ENCODE data around the gene ANGEL2. TPM values are rescaled to one million over a fixed set of nuclear protein-coding genes. Genes with fewer than 3 reads are reported as not detected.
"Not testable (repeated sequence)": the region's sequence is repeated elsewhere in the genome, so short reads cannot be mapped to it uniquely, and the experiment has no call there.

Gene ANGEL2
- total RNA-seq, 8 experiments from 2014 or later = 37.3 to 72.6 (median 42.2) TPM

DNA sequence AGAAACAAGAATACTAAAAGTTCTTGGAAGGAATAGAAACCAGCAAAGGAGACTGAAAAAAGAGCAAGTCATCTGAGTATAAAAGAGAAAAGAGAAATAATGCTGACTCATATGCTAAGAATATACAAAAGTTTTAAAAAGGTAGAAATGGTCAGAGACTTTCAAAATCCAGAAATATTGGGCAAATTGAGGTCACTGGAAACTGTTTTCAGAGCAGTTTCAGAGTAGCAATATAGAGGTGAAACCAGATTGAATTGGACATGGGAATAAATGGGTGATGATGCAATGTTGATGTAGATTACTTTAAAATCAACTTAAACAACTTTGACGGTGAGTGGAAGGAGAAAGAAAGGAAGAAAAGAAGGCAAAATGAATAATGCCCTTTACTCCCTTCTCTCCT, 33.6 kb upstream of the ANGEL2 start:
- 55 to 100% (median 80%) methylated on average over 1 of the region's 1 CpG for WGBS, 10 experiments
- in situ Hi-C loops (cut with MboI; ENCODE audit: low pct_unique_long_range_greater_than_20kb in 2 of 9, low sequenced_read_pairs in 9 of 9, unreplicated experiment in 9 of 9) = no loop called here
- Histone ChIP-seq H3K27ac (no peak overlapping the region), H3K4me3 (no peak overlapping the region), H3K4me1 (replicated peaks in 1 of 2) (peaks cover 14 to 27% of the 10 kb centered on the region in 2 donors)
- no peak for ATAC-seq (replicated peaks in 6 of 8)

DNA sequence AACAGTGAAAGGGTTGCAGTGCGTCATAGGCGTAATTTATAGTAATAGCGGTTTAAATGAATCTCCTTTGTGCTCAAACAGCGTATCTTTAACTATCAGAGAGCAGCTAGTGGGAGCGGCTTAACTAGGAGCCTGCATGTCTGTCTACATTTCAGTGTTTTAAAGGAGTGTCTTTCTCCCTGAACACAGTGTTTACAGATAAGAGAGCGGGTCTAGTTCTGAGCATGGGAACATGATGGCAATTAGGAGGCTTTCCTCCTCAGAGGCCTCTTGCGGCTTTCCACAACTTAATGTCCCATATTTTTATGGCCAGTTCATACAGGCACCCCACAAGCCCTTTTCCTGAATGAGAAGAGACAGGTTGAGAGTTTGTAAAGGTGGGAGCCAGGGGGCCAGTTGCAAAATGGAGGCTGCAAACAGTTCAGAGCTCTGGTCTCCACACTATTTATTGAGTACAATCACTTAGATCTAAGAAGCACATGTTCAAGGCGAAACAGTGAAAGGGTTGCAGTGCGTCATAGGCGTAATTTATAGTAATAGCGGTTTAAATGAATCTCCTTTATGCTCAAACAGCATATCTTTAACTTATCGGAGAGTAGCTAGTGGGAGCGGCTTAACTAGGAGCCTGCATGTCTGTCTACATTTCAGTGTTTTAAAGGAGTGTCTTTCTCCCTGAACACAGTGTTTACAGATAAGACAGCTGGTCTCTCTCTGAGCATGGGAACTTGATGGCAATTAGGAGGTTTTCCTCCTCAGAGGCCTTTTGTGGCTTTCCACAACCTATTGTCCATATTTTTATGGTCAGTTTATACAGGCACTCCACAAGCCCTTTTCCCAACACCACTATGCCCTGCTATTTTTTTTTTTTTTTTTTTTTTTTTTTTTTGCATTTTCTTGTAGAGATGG, 29.9 kb upstream of the ANGEL2 start:
- H3K27ac ChIP-seq; ATAC-seq (replicated peaks in 6 of 8); in situ Hi-C loops (cut with MboI; ENCODE audit: low pct_unique_long_range_greater_than_20kb in 2 of 9, low sequenced_read_pairs in 9 of 9, unreplicated experiment in 9 of 9); H3K4me3 ChIP-seq; H3K4me1 ChIP-seq (replicated peaks in 1 of 2): not testable (repeated sequence)
- WGBS, 10 experiments = 70 to 100% (median 94%) methylated on average over 1 to 13 of the region's 13 CpGs

DNA sequence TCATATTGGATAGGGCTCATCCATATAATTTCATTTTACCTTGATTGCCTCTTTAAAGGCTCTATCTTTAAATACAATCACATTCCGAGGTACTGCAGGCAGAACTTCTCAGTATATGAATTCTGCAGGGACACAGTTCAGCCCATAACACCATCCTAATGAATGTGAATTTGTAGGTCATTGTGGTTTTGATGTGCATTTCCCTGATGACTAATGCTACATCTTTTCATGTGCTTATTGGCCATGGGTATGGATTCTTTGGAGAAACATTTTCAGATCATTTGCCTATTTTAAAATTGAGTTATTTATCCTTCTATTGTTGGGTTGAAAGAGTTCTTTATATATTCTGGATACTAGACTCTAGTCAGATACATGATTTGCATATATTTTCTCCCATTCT, 25.8 kb upstream of the ANGEL2 start:
- 0 to 100% (median 34%) methylated on average over 1 of the region's 1 CpG; no CpG with 5 or more reads in 2 of the 10 experiments for WGBS, 10 experiments
- Histone ChIP-seq H3K4me3 (no peak overlapping the region), H3K4me1 (replicated peaks in 1 of 2) (peaks cover 0 to 7% of the 10 kb centered on the region in 2 donors), H3K27ac (no peak overlapping the region)
- peak in 4 of 8 experiments; percentile 33 to 98 (median 74) for ATAC-seq (replicated peaks in 6 of 8)
- in situ Hi-C loops (cut with MboI; ENCODE audit: low pct_unique_long_range_greater_than_20kb in 2 of 9, low sequenced_read_pairs in 9 of 9, unreplicated experiment in 9 of 9) = no loop called here

DNA sequence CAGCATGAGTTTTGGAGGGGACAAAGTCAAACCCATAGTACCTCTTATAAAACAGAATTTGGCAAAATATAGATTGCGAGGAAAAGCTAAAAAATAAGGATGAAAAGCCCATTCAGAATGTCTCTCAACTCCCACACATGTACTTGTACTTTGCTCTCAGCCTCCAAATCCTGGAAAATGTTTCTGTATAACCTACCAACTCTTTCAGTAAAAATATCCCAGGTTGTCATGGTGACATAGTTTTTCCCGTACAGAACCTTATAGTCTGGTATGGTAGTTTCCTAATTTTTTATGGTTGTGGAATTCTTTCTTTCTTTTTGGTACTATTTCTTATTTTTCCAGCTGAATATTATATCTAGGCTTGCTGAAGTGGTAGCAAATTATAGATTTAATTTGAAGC, 19.9 kb upstream of the ANGEL2 start:
- ATAC-seq (replicated peaks in 6 of 8) = no peak
- 39 to 100% (median 86%) methylated on average over 1 to 2 of the region's 2 CpGs; no CpG with 5 or more reads in 1 of the 10 experiments for WGBS, 10 experiments
- no peak overlapping the region for H3K27ac ChIP-seq
- H3K4me1 ChIP-seq (replicated peaks in 1 of 2) = no peaks in the 10 kb centered on the region
- in situ Hi-C loops (cut with MboI; ENCODE audit: low pct_unique_long_range_greater_than_20kb in 2 of 9, low sequenced_read_pairs in 9 of 9, unreplicated experiment in 9 of 9) = no loop called here
- H3K4me3 ChIP-seq = no peak overlapping the region

DNA sequence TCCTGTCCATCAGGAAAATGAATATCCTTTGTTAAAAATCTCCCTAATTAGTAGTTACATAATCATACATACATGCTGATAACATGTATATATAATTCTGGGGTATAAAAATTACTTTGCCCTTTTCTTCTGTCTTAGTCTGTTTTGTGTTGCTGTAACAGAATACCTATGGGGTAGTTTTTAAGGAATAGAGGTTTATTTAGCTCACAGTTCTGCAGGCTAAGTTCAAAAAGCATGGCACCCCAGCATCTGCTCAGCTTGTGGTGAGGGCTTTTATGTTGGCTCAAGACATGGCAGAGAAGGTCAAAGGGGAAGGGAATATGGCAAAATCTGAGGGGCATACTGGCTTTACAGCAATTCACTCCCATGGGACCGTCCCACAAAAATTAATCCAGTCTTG, 19.0 kb upstream of the ANGEL2 start:
- H3K27ac ChIP-seq = no peak overlapping the region
- ATAC-seq (replicated peaks in 6 of 8) = no peak
- WGBS, 10 experiments = 50 to 100% (median 83%) methylated on average over 1 of the region's 1 CpG; no CpG with 5 or more reads in 3 of the 10 experiments
- H3K4me3 ChIP-seq = no peak overlapping the region
- no peaks in the 10 kb centered on the region for H3K4me1 ChIP-seq (replicated peaks in 1 of 2)
- in situ Hi-C loops (cut with MboI; ENCODE audit: low pct_unique_long_range_greater_than_20kb in 2 of 9, low sequenced_read_pairs in 9 of 9, unreplicated experiment in 9 of 9) = no loop called here

DNA sequence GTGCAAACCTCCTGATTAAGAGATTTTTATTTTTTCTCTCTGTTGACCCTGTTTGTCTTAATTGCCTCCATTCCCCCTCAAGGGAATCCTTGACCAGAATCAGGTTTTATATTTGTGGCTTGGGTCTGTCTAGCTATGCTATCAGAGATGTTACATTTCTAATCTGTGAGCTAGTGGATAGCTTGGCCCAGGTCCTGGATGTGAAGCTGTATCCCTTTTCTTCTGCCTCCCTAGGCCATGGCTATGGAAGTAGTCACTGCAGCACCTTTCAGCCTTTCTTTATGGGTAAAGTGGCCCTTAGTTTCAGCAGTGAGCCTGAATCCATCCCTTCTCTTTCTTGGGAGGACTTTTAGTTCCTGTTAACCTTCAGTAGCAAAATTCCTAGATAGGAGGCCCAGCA, 17.0 kb upstream of the ANGEL2 start:
- no peak overlapping the region for H3K27ac ChIP-seq
- in situ Hi-C loops (cut with MboI; ENCODE audit: low pct_unique_long_range_greater_than_20kb in 2 of 9, low sequenced_read_pairs in 9 of 9, unreplicated experiment in 9 of 9) = no loop called here

DNA sequence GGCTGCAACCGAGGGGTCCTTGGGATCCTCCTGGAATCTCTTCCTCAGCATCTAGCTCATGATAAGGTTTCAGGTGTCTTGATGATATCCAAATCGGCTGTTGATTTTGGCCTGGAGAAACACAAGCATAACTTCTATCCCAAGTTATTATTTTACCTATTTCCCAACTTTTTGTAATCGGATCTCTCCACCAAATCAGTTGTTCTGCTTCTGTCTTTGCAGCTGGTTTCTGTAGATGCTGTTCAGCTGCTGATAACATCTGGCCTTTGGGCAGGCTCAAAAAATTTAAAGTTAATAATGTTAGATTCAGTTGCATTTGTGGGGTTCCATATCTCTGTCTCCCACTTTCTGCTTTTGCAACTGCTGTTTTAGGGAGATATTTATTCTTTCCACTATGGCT, 11.4 kb upstream of the ANGEL2 start:
- in situ Hi-C loops (cut with MboI; ENCODE audit: low pct_unique_long_range_greater_than_20kb in 2 of 9, low sequenced_read_pairs in 9 of 9, unreplicated experiment in 9 of 9); ATAC-seq (replicated peaks in 6 of 8); H3K4me1 ChIP-seq (replicated peaks in 1 of 2); H3K4me3 ChIP-seq; H3K27ac ChIP-seq: not testable (repeated sequence)
- WGBS, 10 experiments = 26 to 81% (median 50%) methylated on average over 1 to 3 of the region's 3 CpGs; no CpG with 5 or more reads in 3 of the 10 experiments

More for the DNA sequence above, 17.0 kb upstream of the ANGEL2 start:
- ATAC-seq (replicated peaks in 6 of 8) = no peak
- Histone ChIP-seq H3K4me1 (replicated peaks in 1 of 2) (no peaks in the 10 kb centered on the region), H3K4me3 (no peak overlapping the region)

DNA sequence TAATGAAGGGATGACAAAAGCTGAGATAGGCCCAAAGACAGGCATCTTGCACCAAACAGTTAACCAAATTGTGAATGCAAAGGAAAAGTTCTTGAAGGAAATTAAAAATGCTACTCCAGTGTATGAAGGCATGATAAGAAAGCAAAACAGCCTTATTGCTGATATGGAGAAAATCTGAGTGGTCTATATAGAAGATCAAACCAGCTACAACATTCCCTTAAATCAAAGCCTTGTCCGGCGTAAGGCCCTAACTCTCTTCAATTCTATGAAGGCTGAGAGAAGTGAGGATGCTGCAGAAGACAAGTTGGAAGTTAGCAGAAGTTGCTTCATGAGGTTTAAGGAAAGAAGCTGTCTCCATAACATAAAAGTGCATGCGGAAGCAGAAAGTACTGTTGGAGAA, 4.3 kb upstream of the ANGEL2 start:
- Histone ChIP-seq H3K27ac (no peak overlapping the region), H3K4me3 (no peak overlapping the region), H3K4me1 (replicated peaks in 1 of 2) (peaks cover 0 to 4% of the 10 kb centered on the region in 2 donors)
- in situ Hi-C loops (cut with MboI; ENCODE audit: low pct_unique_long_range_greater_than_20kb in 2 of 9, low sequenced_read_pairs in 9 of 9, unreplicated experiment in 9 of 9) = no loop called here
- no peak for ATAC-seq (replicated peaks in 6 of 8)
- 89 to 100% (median 98%) methylated on average over 2 to 3 of the region's 3 CpGs; no CpG with 5 or more reads in 2 of the 10 experiments for WGBS, 10 experiments

DNA sequence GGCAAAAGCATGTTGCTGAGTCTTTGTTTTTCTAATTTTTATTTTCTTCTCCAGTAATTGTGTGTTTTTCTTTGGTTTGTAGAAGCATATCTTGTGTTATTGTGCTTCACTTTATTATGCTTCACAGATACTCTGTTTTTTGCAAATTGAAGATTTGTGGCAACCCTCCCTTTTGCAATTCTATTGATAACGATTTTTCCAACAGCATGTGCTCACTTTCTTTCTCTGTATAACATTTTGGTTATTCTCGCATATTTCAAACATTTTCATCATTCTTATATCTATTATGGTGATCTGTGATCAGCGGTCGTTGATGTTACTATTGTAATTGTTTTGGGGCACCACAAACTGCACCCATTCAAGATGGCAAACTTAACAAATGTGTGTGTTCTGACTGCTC, 3.8 kb upstream of the ANGEL2 start:
- Histone ChIP-seq H3K27ac (no peak overlapping the region), H3K4me1 (replicated peaks in 1 of 2) (peaks cover 0 to 5% of the 10 kb centered on the region in 2 donors), H3K4me3 (no peak overlapping the region)
- WGBS, 10 experiments = 52 to 96% (median 87%) methylated on average over 2 to 4 of the region's 4 CpGs
- no peak for ATAC-seq (replicated peaks in 6 of 8)
- in situ Hi-C loops (cut with MboI; ENCODE audit: low pct_unique_long_range_greater_than_20kb in 2 of 9, low sequenced_read_pairs in 9 of 9, unreplicated experiment in 9 of 9) = no loop called here

DNA sequence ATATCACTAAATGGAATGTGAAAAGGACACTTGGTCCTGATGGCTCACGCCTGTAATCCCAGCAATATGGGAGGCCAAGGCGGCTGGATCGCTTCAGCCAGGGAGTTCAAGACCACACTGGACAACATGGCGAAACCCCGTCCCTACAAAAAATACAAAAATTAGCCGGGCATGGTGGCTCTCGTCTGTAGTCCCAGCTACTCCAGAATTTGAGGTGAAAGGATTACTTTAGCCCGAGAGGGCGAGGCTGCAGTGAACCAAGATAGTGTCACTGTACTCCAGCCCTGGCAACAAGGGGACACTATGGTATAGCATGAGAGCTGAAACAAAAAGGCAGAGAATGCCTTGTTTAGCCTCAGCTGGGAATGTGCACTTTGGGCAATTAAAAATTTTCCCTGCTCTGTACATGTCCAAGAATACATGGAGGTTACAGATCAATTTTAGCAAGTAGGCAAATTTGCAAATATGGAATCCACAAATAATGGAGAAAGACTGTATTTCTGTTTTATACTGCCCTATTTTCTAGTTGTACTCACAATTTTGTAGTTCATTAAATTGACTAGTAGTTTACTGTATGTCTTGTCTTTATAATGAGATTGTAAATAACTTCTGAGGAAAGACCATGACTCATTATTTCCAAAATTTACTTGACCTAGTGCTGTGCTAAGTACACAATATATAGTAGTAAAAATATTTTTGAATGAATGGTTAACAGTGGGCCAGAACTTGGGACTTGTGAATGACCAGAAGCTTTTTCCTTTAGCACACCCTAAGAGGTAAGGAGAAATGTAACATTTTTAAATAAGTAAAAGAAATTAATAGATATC, 2.0 kb upstream of the ANGEL2 start:
- WGBS, 10 experiments = 82 to 100% (median 91%) methylated on average over 2 to 9 of the region's 9 CpGs; no CpG with 5 or more reads in 3 of the 10 experiments

DNA sequence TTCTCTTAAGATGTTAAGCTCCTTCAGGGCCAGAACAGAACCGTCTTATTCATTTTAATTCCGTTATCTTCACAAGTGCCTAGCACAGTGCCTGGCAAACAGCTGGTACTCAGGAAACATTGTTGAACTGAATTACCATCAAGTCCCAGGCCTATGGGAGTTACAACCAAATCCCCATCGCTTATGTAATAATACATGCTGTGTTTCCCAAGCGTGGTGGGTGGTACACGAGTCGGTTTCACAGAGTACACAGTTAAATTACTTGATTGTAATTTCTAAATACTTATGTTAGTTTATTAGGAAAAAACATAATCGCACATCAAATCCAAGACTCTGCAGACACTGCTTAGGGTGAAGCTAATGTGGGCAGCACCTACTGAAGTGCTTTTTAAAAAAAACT, 1.0 kb downstream of the ANGEL2 start:
- Histone ChIP-seq H3K4me1 (replicated peaks in 1 of 2) (peaks cover 5 to 13% of the 10 kb centered on the region in 2 donors), H3K4me3 (peak overlapping the region; percentile 52 to 69 (median 66)), H3K27ac (peak overlapping the region; percentile 74 to 87)
- in situ Hi-C loops (cut with MboI; ENCODE audit: low pct_unique_long_range_greater_than_20kb in 2 of 9, low sequenced_read_pairs in 9 of 9, unreplicated experiment in 9 of 9) = no loop called here
- WGBS, 10 experiments = 0 to 50% (median 17%) methylated on average over 2 to 7 of the region's 7 CpGs
- peak in 1 of 8 experiments; percentile 2 for ATAC-seq (replicated peaks in 6 of 8)

More for the DNA sequence above, 2.0 kb upstream of the ANGEL2 start:
- in situ Hi-C loops (cut with MboI; ENCODE audit: low pct_unique_long_range_greater_than_20kb in 2 of 9, low sequenced_read_pairs in 9 of 9, unreplicated experiment in 9 of 9) = no loop called here
- peaks cover 5 to 13% of the 10 kb centered on the region in 2 donors for H3K4me1 ChIP-seq (replicated peaks in 1 of 2)
- ATAC-seq (replicated peaks in 6 of 8) = no peak
- no peak overlapping the region for H3K27ac ChIP-seq
- H3K4me3 ChIP-seq = no peak overlapping the region

DNA sequence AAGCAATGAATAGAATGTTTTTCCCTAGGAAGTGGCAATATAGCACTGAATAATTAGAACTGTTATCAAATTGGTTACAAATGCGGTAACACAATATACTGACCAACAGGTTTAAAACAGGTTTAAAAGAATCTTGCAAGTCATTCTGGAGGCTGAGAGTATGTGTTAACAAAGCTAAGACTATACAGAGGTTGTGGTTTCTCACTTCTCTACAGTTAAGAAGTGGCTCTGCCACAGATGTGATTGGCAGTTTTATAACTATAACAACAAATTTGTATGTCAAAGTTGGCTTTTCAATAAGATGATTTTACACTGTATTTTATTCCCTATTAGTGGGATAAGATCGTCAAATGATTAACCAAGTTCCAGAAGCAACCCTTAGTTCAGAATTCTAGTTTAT, 7.1 kb downstream of the ANGEL2 start:
- in situ Hi-C loops (cut with MboI; ENCODE audit: low pct_unique_long_range_greater_than_20kb in 2 of 9, low sequenced_read_pairs in 9 of 9, unreplicated experiment in 9 of 9) = no loop called here
- Histone ChIP-seq H3K27ac (no peak overlapping the region), H3K4me1 (replicated peaks in 1 of 2) (peaks cover 0 to 5% of the 10 kb centered on the region in 2 donors), H3K4me3 (no peak overlapping the region)
- ATAC-seq (replicated peaks in 6 of 8) = no peak
- 67 to 100% (median 100%) methylated on average over 1 to 2 of the region's 2 CpGs for WGBS, 10 experiments

DNA sequence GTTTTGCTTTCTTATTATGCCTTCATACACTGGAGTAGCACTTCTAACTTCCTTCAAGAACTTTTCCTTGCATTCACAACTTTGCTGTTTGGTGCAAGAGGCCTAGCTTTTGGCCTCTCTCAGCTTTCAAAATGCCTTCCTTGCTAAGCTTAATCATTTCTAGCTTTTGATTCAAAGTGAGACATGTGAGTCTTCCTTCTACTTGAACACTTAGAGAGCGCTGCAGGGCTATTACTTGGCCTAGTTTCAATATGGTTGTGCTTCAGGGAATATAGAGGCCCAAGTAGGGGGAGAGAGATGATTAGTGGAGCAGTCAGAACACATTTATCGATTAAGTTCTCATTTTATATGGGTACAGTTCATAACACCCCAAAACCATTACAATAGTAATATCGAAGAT, 12.4 kb downstream of the ANGEL2 start:
- H3K4me3 ChIP-seq = no peak overlapping the region
- H3K27ac ChIP-seq = no peak overlapping the region
- in situ Hi-C loops (cut with MboI; ENCODE audit: low pct_unique_long_range_greater_than_20kb in 2 of 9, low sequenced_read_pairs in 9 of 9, unreplicated experiment in 9 of 9) = no loop called here
- ATAC-seq (replicated peaks in 6 of 8) = no peak
- peaks cover 0 to 5% of the 10 kb centered on the region in 2 donors for H3K4me1 ChIP-seq (replicated peaks in 1 of 2)
- 83 to 100% (median 98%) methylated on average over 2 to 3 of the region's 3 CpGs; no CpG with 5 or more reads in 2 of the 10 experiments for WGBS, 10 experiments
